Gastrocnemius medialis (tissue), 4 donors: ENCODE results near the gene NTN1. TPM values are rescaled to one million over a fixed set of nuclear protein-coding genes. Genes with fewer than 3 reads are reported as not detected.

ENCODE experiments used
- ATAC-seq, 2 donors: fragments of 150-250 bp; one replicate each; pipeline ENCODE4 v1.9.1; 2016
- DNase-seq, 2 donors: peaks; one replicate each; pipeline ENCODE4 v3.0.0-alpha.2; 2019
- H3K27ac ChIP-seq, 4 donors: fragments of 200-600 bp; sonication (generic); 1 replicate in 1 of 4; 2 replicates in 3 of 4; pipeline ENCODE4 v1.5.1; 2016 to 2018; ENCODE audit warnings: mild to moderate bottlenecking in 2 of 4, moderate library complexity in 1 of 4
- H3K27me3 ChIP-seq, 3 donors: fragments of 200-600 bp; sonication (generic) in 2 of 3; 1 replicate in 1 of 3; 2 replicates in 2 of 3; pipeline versions ENCODE4 v1.5.1 to v1.6.0; 2016 to 2019; ENCODE audit warnings: mild to moderate bottlenecking in 1 of 3, moderate library complexity in 1 of 3
- H3K36me3 ChIP-seq, 2 donors: fragments of 200-600 bp; sonication (generic) in 1 of 2; one replicate each; pipeline ENCODE4 v1.5.1; 2017 to 2018
- H3K4me1 ChIP-seq, 2 donors: fragments of 200-600 bp; sonication (generic) in 1 of 2; one replicate each; pipeline ENCODE4 v1.5.1; 2016 to 2017; ENCODE audit warnings: mild to moderate bottlenecking in 2 of 2
- H3K4me3 ChIP-seq, 4 donors: fragments of 200-600 bp; sonication (generic) in 3 of 4; 1 replicate in 1 of 4; 2 replicates in 3 of 4; pipeline ENCODE4 v1.5.1; 2016 to 2019; ENCODE audit warnings: mild to moderate bottlenecking in 2 of 4
- H3K9me3 ChIP-seq, 3 donors: fragments of 200-600 bp; sonication (generic) in 2 of 3; 1 replicate in 1 of 3; 2 replicates in 2 of 3; pipeline ENCODE4 v1.5.1; 2016 to 2019
- POLR2A ChIP-seq, 2 donors: fragments of 450-650 bp; IDR thresholded peaks; one replicate each; pipeline ENCODE4 v1.6.1; 2017; ENCODE audit warnings: antibody characterized with exemption in 2 of 2, mild to moderate bottlenecking in 2 of 2, moderate library complexity in 2 of 2
- in situ Hi-C, 4 donors: fragments of 200-750 bp; cut with MboI; loops; one replicate each; pipeline versions ENCODE4 v1.15.0 to v1.8.0; 2017; ENCODE audit warnings: low sequenced_read_pairs in 4 of 4
- intact Hi-C: fragments of 100-400 bp; cut with DNase I; formaldehyde crosslinking; loops from one replicate; pipeline ENCODE4 v1.15.1; 2023; ENCODE audit warnings: low total_unique reads
- total RNA-seq, 4 donors: library from RNA; depleted of rRNA; stranded (reverse); fragments of >200 nt; gene quantifications; one replicate each; pipeline versions ENCODE4 v1.1.0 to v1.2.3, GENCODE V29; 2016
- TF ChIP-seq, protein P1 (sequence below), 5 experiments: fragments of 450-650 bp in 3 of 5; fragments of 200-600 bp in 2 of 5; sonication (generic) in 2 of 5; IDR thresholded peaks in 4 of 5; conservative IDR thresholded peaks in 1 of 5; 1 replicate in 4 of 5; 2 replicates in 1 of 5; pipeline ENCODE4 v1.5.1; 2016 to 2019; ENCODE audit warnings: antibody characterized with exemption in 5 of 5, mild to moderate bottlenecking in 3 of 5, moderate library complexity in 3 of 5

NTN1 gene
- total RNA-seq, 4 donors from 2014 or later, result 0.76 to 4.1 (median 1.2) TPM

DNA sequence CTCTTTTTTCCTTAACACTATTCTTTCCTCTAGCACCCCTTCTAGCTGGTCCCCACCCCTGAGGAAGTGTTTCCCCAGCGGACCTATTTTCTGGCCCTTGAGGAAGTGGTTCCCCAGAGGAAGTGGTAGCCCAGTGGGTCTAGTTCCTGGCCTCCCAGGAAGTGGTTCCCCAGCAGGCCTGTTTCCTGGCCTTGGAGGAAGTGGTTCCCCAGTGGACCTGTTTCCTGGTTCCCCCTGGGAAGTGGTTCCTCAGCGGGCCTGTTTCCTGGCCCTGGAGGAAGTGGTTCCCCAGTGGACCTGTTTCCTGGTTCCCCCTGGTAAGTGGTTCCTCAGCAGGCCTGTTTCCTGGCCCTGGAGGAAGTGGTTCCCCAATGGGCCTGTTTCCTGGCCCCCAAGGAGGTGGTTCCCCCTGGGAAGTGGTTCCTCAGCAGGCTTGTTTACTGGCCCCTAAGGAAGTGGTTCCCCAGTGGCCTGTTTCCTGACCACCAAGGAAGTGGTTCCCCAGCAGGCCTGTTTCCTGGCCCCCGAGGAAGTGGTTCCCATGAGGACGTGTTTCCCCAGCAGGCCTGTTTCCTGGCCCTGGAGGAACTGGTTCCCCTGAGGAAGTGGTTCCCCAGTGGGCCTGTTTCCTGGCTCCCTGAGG, 58.3 kb downstream of the NTN1 start:
- no peaks in the 10 kb centered on the region for H3K4me1 ChIP-seq
- ATAC-seq (no peak), DNase-seq (no peak)
- no peak overlapping the region for H3K27ac ChIP-seq
- intact Hi-C loops (no loop called here), in situ Hi-C loops (no loop called here)
- TF ChIP-seq, protein P1, sequence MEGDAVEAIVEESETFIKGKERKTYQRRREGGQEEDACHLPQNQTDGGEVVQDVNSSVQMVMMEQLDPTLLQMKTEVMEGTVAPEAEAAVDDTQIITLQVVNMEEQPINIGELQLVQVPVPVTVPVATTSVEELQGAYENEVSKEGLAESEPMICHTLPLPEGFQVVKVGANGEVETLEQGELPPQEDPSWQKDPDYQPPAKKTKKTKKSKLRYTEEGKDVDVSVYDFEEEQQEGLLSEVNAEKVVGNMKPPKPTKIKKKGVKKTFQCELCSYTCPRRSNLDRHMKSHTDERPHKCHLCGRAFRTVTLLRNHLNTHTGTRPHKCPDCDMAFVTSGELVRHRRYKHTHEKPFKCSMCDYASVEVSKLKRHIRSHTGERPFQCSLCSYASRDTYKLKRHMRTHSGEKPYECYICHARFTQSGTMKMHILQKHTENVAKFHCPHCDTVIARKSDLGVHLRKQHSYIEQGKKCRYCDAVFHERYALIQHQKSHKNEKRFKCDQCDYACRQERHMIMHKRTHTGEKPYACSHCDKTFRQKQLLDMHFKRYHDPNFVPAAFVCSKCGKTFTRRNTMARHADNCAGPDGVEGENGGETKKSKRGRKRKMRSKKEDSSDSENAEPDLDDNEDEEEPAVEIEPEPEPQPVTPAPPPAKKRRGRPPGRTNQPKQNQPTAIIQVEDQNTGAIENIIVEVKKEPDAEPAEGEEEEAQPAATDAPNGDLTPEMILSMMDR (IDR thresholded peaks at IDR 0.05 in 4 of 5, conservative IDR thresholded peaks at IDR 0.05 in 1 of 5), result no peak
- TF ChIP-seq POLR2A (IDR thresholded peaks at IDR 0.05), result no peak
- no peaks in the 10 kb centered on the region for H3K9me3 ChIP-seq
- H3K4me3 ChIP-seq, result no peak overlapping the region
- no peaks in the 10 kb centered on the region for H3K27me3 ChIP-seq
- no peaks in the 10 kb centered on the region for H3K36me3 ChIP-seq

DNA sequence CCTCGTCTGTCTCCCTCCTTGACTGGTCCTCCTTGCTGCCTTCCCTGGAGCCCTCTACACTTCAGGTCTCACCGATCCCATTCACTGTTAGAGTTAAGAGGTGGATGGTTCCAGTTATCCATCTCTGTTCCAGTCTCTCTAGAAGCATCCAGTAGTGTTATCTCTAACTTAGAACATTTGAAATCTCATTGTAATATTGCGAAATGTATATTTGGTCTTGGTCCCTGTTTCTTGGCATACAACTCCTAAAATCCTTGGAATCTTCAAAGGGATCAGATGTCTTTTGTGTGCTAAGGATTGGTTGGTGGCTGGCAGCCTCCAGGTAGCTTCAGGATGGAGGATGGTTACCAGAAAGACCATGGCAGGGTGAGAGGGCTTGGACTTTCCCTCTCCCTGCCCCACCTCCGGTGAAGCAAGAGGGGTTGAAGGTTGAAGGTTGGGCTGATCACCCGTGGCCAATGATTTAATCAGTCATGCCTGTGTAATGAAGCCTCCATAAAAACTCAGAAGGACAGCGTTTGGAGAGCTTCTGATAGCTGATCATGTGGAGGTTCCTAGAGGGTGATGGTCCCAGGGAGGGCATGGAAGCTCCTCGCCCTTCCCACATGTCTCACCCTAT, 59.1 kb downstream of the NTN1 start:
- Histone ChIP-seq H3K36me3 (no peaks in the 10 kb centered on the region), H3K27ac (no peak overlapping the region), H3K4me3 (no peak overlapping the region), H3K4me1 (no peaks in the 10 kb centered on the region), H3K27me3 (no peaks in the 10 kb centered on the region), H3K9me3 (no peaks in the 10 kb centered on the region)
- in situ Hi-C loops (no loop called here), intact Hi-C loops (no loop called here)
- TF ChIP-seq, protein P1 (IDR thresholded peaks at IDR 0.05 in 4 of 5, conservative IDR thresholded peaks at IDR 0.05 in 1 of 5), result no peak
- TF ChIP-seq POLR2A (IDR thresholded peaks at IDR 0.05), result no peak
- no peak for DNase-seq
- ATAC-seq, result no peak

DNA sequence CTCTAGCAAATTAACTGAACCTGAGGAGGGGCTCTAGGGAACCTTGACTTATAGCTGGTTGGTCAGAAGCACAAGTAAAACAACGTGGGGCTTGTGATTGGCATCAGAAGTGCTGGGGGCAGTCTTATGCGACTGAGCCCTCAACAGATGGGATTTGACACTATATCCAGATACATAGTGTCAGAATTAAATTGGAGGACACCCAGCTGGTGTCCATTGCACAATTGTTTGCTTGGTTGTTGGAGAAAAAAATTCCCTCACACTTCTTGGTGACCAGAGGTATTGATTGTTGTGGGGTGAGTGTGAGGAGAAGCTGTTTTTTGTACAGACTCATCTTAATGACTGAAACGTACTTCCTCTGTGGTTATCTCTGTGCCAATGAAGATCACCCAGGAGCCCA, 59.7 kb downstream of the NTN1 start:
- no peaks in the 10 kb centered on the region for H3K27me3 ChIP-seq
- intact Hi-C loops, result no loop called here
- TF ChIP-seq, protein P1 (IDR thresholded peaks at IDR 0.05 in 4 of 5, conservative IDR thresholded peaks at IDR 0.05 in 1 of 5), result no peak
- no peak for TF ChIP-seq POLR2A (IDR thresholded peaks at IDR 0.05)
- H3K36me3 ChIP-seq, result no peaks in the 10 kb centered on the region
- H3K4me3 ChIP-seq, result no peak overlapping the region
- DNase-seq (no peak), ATAC-seq (no peak)
- no peaks in the 10 kb centered on the region for H3K4me1 ChIP-seq
- in situ Hi-C loops, result no loop called here
- H3K9me3 ChIP-seq, result no peaks in the 10 kb centered on the region
- no peak overlapping the region for H3K27ac ChIP-seq

DNA sequence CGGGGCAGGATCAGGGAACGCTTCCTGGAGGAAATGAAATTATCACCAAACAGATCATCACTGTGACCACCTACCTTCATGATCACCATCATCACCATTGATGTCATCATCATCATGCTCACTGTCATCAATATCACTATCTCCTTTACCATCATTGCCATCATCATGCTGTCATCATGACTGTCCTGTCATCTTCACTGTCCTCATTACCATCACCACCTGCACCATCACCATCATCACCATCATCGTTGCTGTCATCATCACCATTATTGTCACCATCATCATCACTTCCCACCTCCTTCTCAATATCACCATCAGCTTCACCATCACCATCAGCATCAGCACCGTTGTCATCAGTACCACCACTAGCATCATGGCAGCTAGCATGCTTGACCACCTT, 65.3 kb downstream of the NTN1 start:
- no peak for DNase-seq
- Histone ChIP-seq H3K27ac (no peak overlapping the region), H3K9me3 (no peaks in the 10 kb centered on the region), H3K4me3 (no peak overlapping the region), H3K4me1 (no peaks in the 10 kb centered on the region), H3K36me3 (no peaks in the 10 kb centered on the region), H3K27me3 (no peaks in the 10 kb centered on the region)
- intact Hi-C loops (no loop called here), in situ Hi-C loops (no loop called here)
- no peak for ATAC-seq
- no peak for TF ChIP-seq POLR2A (IDR thresholded peaks at IDR 0.05)
- TF ChIP-seq, protein P1 (IDR thresholded peaks at IDR 0.05 in 4 of 5, conservative IDR thresholded peaks at IDR 0.05 in 1 of 5), result no peak
